ENCODE data around the gene ATP13A1.

Gene ATP13A1

GRCh38 chr19:19642506-19643157 lies 20.8 kb downstream of the ATP13A1 start:
- peak; percentile 72 for DNase-seq

GRCh38 chr19:19637523-19638251 lies 25.8 kb downstream of the ATP13A1 start:
- DNase-seq: no peak

GRCh38 chr19:19637186-19637522 lies 26.3 kb downstream of the ATP13A1 start:
- DNase-seq: no peak

DNA sequence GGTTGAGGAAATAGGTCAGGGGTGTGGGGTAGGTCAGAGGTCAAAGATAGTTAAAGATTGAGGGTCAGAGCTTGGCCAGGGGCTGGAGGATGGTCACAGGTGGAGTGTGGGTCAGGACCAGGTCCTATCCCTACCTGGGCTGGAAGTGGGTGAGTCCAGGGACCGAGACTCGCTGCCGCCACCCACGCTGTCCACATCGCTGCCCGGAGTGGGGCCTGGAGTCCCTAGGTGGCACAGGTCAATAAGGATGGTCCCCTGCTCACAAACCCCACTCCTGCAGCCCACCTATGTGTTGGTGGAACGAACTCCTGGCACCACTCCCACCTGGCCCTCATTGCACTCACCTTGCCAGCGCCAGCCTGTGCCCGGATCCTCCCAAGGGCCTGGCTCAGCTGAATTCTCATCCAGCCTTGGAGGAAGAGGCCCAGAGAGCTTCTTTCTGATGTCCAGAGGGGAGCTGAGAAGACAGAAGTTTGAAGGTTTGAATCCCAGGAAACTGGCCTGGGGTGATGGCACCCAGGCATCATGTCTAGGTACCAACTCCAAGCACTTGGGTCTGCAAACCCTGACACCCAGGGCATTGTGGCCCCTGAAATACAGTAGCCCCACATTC lies 26.8 kb downstream of the ATP13A1 start:
- no peak for DNase-seq

GRCh38 chr19:19635313-19635702 lies 28.2 kb downstream of the ATP13A1 start:
- DNase-seq: no peak

- no peak for DNase-seq
Measured at GRCh38 chr19:19634516-19635312, 28.8 kb downstream of the ATP13A1 start.

GRCh38 chr19:19633711-19634515 lies 29.6 kb downstream of the ATP13A1 start:
- no peak for DNase-seq

DNA sequence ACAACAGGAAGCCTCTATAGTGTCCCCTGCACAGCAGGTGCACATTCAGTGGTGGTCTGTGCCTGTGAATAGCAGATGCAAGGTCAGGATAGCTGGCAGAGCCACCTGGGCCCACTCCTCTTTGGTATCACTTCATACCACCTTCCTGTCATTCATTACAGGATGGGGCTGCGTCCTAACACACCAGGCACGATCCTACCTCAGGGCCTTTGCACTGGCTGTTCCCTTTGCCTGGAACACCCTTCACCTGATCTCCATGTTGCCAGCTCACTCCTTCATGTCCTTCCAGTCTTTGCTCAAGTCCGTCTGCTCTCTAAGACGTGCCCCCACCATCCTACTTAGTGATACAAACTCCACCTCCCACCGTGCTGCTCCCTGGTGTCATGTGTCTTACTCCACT lies 30.8 kb downstream of the ATP13A1 start:
- DNase-seq: no peak

DNA sequence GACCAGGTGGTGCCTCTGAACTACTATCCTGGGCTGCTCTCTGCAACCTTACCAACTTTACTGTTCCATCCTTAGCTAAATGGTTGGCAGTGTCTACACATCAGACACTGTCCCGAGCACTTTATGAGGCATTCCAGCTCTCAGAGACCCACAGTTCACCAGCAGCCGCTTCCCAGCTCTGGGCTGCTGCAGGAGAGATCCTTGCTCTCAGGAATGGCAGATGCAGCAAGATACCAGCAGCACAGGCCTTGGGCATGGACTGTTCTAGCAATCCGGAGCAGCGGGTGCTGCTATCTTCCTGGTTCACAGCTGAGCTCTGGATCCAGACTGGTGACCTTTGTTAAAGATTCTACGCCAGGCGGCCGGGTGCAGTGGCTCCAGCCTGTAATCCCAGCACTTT lies 32.1 kb downstream of the ATP13A1 start:
- DNase-seq: no peak

DNA sequence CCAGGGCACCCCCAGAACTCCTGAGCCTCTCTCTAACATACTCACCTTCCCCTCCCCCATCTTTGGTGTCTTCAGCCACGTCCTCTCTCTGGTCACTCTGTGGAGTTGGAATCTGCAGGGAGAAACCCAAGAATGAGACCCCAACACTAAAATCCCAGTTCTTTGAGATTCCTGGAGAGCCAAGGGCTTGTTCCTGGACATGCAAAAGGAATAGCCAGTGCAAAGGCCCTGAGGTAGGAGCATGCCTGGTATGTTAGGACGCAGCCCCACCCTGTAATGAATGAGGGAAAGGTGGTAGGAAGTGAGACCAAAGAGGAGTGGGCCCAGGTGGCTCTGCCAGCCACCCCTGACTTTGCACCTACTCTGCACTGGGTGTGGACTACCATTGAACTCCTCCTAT lies 33.0 kb downstream of the ATP13A1 start:
- DNase-seq: no peak

DNA sequence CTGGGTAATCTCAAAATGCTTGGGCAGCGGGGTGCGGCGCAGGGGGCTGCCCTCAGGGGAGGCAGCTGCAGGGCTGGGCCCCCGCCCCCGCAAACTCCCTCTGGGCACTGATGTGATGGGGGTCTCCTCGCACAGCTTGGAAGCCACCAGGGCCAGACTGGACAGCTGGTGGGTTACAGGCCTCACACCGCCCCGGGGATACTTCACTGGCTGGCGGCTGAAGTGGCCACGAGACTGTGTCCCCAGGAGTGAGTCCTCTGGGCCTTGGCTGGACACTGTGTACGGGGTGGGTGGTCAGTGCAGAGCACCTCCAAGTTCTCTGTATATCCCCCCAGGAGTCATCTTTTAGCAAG lies 33.4 kb downstream of the ATP13A1 start:
- DNase-seq: no peak

- DNase-seq: peak; percentile 30
Measured at GRCh38 chr19:19628501-19629134, 34.9 kb downstream of the ATP13A1 start.

DNA sequence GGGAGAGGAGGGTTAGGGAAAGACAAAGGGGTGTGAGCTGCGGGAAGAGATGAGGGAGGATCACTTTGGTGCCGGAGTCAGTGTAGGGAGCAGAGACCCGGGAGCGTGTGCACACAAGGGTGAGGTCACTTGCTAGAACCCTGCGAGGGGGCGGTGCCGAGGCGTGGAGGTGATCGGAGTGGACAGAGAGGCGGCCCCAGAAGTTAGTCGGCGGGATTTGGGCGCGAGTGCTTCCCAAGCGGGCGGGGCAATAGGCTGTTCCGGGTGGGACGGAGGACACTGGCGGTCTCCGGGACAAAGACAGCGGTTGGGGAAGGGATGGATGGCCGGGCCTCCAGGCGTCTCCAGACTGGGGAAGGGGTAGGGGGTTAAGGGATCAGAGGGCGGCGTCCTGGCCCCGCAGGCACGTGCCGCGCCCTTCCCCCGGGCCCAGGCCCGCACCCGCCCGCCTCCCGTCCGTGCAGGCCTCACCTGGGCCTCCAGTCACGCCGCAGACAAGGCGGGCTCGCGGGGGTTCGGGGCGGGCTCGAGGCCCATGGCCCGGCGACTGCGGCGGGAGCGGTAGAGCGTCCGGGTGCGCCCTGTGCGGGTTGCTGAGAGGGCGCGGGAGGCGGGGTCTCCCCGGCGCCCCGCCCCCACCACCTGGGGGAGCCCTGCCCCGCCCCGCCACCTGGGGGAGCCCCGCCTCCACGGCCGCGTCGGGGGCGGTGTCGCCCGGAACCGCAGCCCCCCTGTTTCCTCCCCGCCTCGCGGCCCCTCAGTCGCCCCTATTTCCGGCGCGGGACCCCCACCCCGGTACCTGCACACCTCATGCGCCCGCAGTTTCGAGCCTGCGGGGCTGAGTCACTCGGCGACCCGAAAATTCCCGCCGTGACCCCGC lies 35.6 kb downstream of the ATP13A1 start, which contains the start of gene LPAR2:
Gene LPAR2, minus strand, starts transcription at position 600 of the 880 bp plus-strand sequence. CDS start 945 bp downstream, outside the sequence.
- DNase-seq: peak; percentile 86

- DNase-seq: no peak
Measured at GRCh38 chr19:19626516-19627472, 36.7 kb downstream of the ATP13A1 start.

DNA sequence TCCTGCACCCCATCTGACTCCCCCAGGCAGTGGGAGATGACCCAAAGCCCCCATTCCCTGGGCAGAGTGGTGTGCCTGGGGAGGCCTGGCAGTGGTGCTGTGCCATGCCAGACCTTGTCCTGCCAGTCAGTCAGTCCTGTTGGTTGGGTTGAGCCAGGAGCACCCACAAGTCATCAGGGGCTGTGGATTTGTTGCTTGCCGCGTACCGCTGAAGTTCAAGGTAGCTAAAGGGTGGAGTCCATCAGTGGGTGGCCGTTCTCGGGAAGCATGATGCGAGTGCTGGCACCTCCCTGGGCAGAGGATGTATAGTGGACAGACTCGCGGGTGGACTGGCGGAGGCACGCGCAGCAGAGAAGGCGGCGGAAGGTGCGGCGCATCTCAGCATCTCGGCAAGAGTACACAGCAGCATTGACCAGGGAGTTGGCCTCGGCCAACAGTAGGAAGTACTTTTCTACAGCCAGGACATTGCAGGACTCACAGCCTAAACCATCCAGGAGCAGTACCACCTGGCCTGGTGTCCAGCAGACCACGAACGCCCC lies 39.4 kb downstream of the ATP13A1 start:
- DNase-seq: no peak

DNA sequence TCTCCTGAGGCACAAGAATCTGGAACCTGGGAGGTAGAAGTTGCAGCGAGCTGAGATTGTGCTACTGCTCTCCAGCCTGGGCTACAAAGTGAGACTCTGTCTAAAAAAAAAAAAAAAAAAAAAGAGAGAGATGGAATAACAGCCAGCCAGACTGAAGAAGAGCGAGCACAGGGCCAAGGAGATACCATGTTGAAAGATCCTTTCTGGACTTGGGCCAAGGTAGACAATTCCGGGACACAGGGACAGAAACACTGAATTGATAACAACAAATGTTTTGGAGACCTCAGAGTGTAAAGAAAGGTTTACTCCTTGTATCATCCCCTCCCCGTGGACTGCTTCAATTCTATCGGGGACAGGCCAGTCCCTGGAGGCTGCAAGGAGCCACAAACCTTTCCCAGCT lies 40.1 kb downstream of the ATP13A1 start:
- no peak for DNase-seq

- DNase-seq: no peak
Measured at GRCh38 chr19:19619849-19620210, 43.6 kb downstream of the ATP13A1 start.

GRCh38 chr19:19619181-19619848 lies 44.2 kb downstream of the ATP13A1 start:
- DNase-seq: no peak

Measured in CD4-positive, alpha-beta T cell treated with Interleukin-10 for 1 hour (primary cell).